NOMO-1 treated with dmso at 0.1 percent for 144 hours (cell line): ENCODE results near the gene KRT33B.
"Not testable (repeated sequence)": the region's sequence is repeated elsewhere in the genome, so short reads cannot be mapped to it uniquely, and the experiment has no call there.

Source experiments
- DNase-seq: peaks from one replicate; lab custom pipeline; 2025; ENCODE audit not compliant: unreplicated experiment; lab: John Stamatoyannopoulos, UW

The KRT33B gene

GRCh38 chr17:41394254-41394996 is 24.8 kb upstream of the KRT33B start:
- no peak for DNase-seq

- no peak for DNase-seq
Measured at GRCh38 chr17:41393826-41394225, 24.2 kb upstream of the KRT33B start.

- DNase-seq: no peak
Measured at GRCh38 chr17:41393294-41393693, 23.7 kb upstream of the KRT33B start.

- DNase-seq: no peak
Measured at GRCh38 chr17:41392278-41392677, 22.7 kb upstream of the KRT33B start.

GRCh38 chr17:41391535-41391934 is 21.9 kb upstream of the KRT33B start:
- no peak for DNase-seq

- DNase-seq: no peak
Measured at GRCh38 chr17:41390411-41390938, 20.9 kb upstream of the KRT33B start.

GRCh38 chr17:41387670-41388069 is 18.1 kb upstream of the KRT33B start:
- DNase-seq: no peak

- no peak for DNase-seq
Measured at GRCh38 chr17:41386227-41386626, 16.6 kb upstream of the KRT33B start.

- peak; percentile 27 for DNase-seq
Measured at GRCh38 chr17:41383690-41384089, 14.1 kb upstream of the KRT33B start.

- no peak for DNase-seq
Measured at GRCh38 chr17:41382394-41382793, 12.8 kb upstream of the KRT33B start.

- not testable (repeated sequence) for DNase-seq
Measured at GRCh38 chr17:41381943-41382342, 12.3 kb upstream of the KRT33B start, which contains the start of gene KRT34. Gene KRT34 (minus strand): TSS chr17:41382306. CDS start chr17:41382246, 60 bp downstream.

GRCh38 chr17:41380091-41380490 is 10.5 kb upstream of the KRT33B start:
- DNase-seq: not testable (repeated sequence)

- DNase-seq: no peak
Measured at GRCh38 chr17:41377546-41377945, 7.9 kb upstream of the KRT33B start.

- DNase-seq: no peak
Measured at GRCh38 chr17:41369023-41369422, 590 bp downstream of the KRT33B start.

GRCh38 chr17:41367426-41368075 is 2.1 kb downstream of the KRT33B start:
- DNase-seq: no peak

- no peak for DNase-seq
Measured at GRCh38 chr17:41366070-41366469, 3.5 kb downstream of the KRT33B start.

- DNase-seq: no peak
Measured at GRCh38 chr17:41363881-41364280, 5.7 kb downstream of the KRT33B start.

GRCh38 chr17:41360296-41360995 is 9.2 kb downstream of the KRT33B start:
- no peak for DNase-seq

GRCh38 chr17:41354536-41354935 is 15.1 kb downstream of the KRT33B start:
- DNase-seq: peak; percentile 67

- DNase-seq: no peak
Measured at GRCh38 chr17:41352597-41353366, 16.8 kb downstream of the KRT33B start.

- DNase-seq: no peak
Measured at GRCh38 chr17:41351177-41351576, 18.4 kb downstream of the KRT33B start.
